Measurements from ENCODE around the gene RAB27A.
"Not testable (repeated sequence)": the region's sequence is repeated elsewhere in the genome, so short reads cannot be mapped to it uniquely, and the experiment has no call there.

RAB27A gene

GRCh38 chr15:55290528-55291057 lies 980 bp upstream of the RAB27A start:
- Histone ChIP-seq H3K4me2 (ENCODE audit: low read length) (peak overlapping the region; percentile 78), H3K36me3 (ENCODE audit: insufficient read depth, low read length) (no peaks in the 10 kb centered on the region), H3K9ac (ENCODE audit: low read length) (peak overlapping the region; percentile 77), H3K4me1 (ENCODE audit: insufficient read depth, low read length, severe bottlenecking) (peaks cover 14% of the 10 kb centered on the region), H3F3A (ENCODE audit: insufficient read depth, low read length) (no peaks in the 10 kb centered on the region), H3K27ac (ENCODE audit: low read depth, low read length, poor library complexity, severe bottlenecking) (no peak overlapping the region), H3K27me3 (ENCODE audit: insufficient read depth, low read length) (no peaks in the 10 kb centered on the region), H3K4me3 (ENCODE audit: low read depth, low read length, poor library complexity, severe bottlenecking) (peak overlapping the region; percentile 82), H3K9me3 (ENCODE audit: low read length) (no peaks in the 10 kb centered on the region), H4K20me1 (ENCODE audit: insufficient read depth, low read length) (no peaks in the 10 kb centered on the region), H3K79me2 (ENCODE audit: insufficient read depth, low read length) (no peaks in the 10 kb centered on the region), H3K9me2 (ENCODE audit: low read depth, low read length) (no peaks in the 10 kb centered on the region), H2AFZ (ENCODE audit: low read length) (no peak overlapping the region)
- TF ChIP-seq CTCF (IDR thresholded peaks at IDR 0.05; ENCODE audit: low read length) (peak; percentile 94), EZH2 (IDR thresholded peaks at IDR 0.05; ENCODE audit: borderline replicate concordance, low read length) (no peak)

- Histone ChIP-seq H4K20me1 (ENCODE audit: insufficient read depth, low read length) (no peaks in the 10 kb centered on the region), H3K9me3 (ENCODE audit: low read length) (no peaks in the 10 kb centered on the region), H3K9ac (ENCODE audit: low read length) (peak overlapping the region; percentile 77), H3K4me2 (ENCODE audit: low read length) (peak overlapping the region; percentile 78), H3K4me1 (ENCODE audit: insufficient read depth, low read length, severe bottlenecking) (peaks cover 22% of the 10 kb centered on the region), H3K36me3 (ENCODE audit: insufficient read depth, low read length) (no peaks in the 10 kb centered on the region), H3F3A (ENCODE audit: insufficient read depth, low read length) (no peaks in the 10 kb centered on the region), H3K9me2 (ENCODE audit: low read depth, low read length) (no peaks in the 10 kb centered on the region), H3K27ac (ENCODE audit: low read depth, low read length, poor library complexity, severe bottlenecking) (peak overlapping the region; percentile 66), H2AFZ (ENCODE audit: low read length) (peak overlapping the region; percentile 82; the same call in 1 of the 2 replicates), H3K4me3 (ENCODE audit: low read depth, low read length, poor library complexity, severe bottlenecking) (peak overlapping the region; percentile 82), H3K27me3 (ENCODE audit: insufficient read depth, low read length) (no peaks in the 10 kb centered on the region), H3K79me2 (ENCODE audit: insufficient read depth, low read length) (0 out of 2 replicates have a peak, but pooled peaks cover 1% of the 10 kb centered on the region)
- TF ChIP-seq CTCF (IDR thresholded peaks at IDR 0.05; ENCODE audit: low read length) (no peak), EZH2 (IDR thresholded peaks at IDR 0.05; ENCODE audit: borderline replicate concordance, low read length) (no peak)
These were observed 435 bp downstream of the RAB27A start for GRCh38 chr15:55289011-55289745.

- Histone ChIP-seq H3K27ac (ENCODE audit: low read depth, low read length, poor library complexity, severe bottlenecking) (peak overlapping the region; percentile 66), H3K4me3 (ENCODE audit: low read depth, low read length, poor library complexity, severe bottlenecking) (peak overlapping the region; percentile 82), H3K36me3 (ENCODE audit: insufficient read depth, low read length) (no peaks in the 10 kb centered on the region), H3K27me3 (ENCODE audit: insufficient read depth, low read length) (no peaks in the 10 kb centered on the region), H3K4me1 (ENCODE audit: insufficient read depth, low read length, severe bottlenecking) (peaks cover 22% of the 10 kb centered on the region), H3K9me3 (ENCODE audit: low read length) (no peaks in the 10 kb centered on the region), H4K20me1 (ENCODE audit: insufficient read depth, low read length) (no peaks in the 10 kb centered on the region), H3K9me2 (ENCODE audit: low read depth, low read length) (no peaks in the 10 kb centered on the region), H2AFZ (ENCODE audit: low read length) (no peak overlapping the region), H3K4me2 (ENCODE audit: low read length) (peak overlapping the region; percentile 78), H3K79me2 (ENCODE audit: insufficient read depth, low read length) (0 out of 2 replicates have a peak, but pooled peaks cover 4% of the 10 kb centered on the region), H3F3A (ENCODE audit: insufficient read depth, low read length) (no peaks in the 10 kb centered on the region), H3K9ac (ENCODE audit: low read length) (no peak overlapping the region)
- TF ChIP-seq EZH2 (IDR thresholded peaks at IDR 0.05; ENCODE audit: borderline replicate concordance, low read length), result no peak
- no peak for TF ChIP-seq CTCF (IDR thresholded peaks at IDR 0.05; ENCODE audit: low read length)
These were observed 1.5 kb downstream of the RAB27A start for GRCh38 chr15:55288006-55288717.

- not testable (repeated sequence) for H3K9ac ChIP-seq (ENCODE audit: low read length); H2AFZ ChIP-seq (ENCODE audit: low read length); H3K4me2 ChIP-seq (ENCODE audit: low read length); H3F3A ChIP-seq (ENCODE audit: insufficient read depth, low read length); H3K27me3 ChIP-seq (ENCODE audit: insufficient read depth, low read length); H4K20me1 ChIP-seq (ENCODE audit: insufficient read depth, low read length); H3K27ac ChIP-seq (ENCODE audit: low read depth, low read length, poor library complexity, severe bottlenecking); H3K79me2 ChIP-seq (ENCODE audit: insufficient read depth, low read length); H3K9me3 ChIP-seq (ENCODE audit: low read length); H3K4me3 ChIP-seq (ENCODE audit: low read depth, low read length, poor library complexity, severe bottlenecking); H3K9me2 ChIP-seq (ENCODE audit: low read depth, low read length); H3K36me3 ChIP-seq (ENCODE audit: insufficient read depth, low read length)
- H3K4me1 ChIP-seq (ENCODE audit: insufficient read depth, low read length, severe bottlenecking), result peaks cover 22% of the 10 kb centered on the region
These were observed 3.0 kb downstream of the RAB27A start for GRCh38 chr15:55286442-55287189.
